ENCODE results near the gene TBC1D4. TPM values are rescaled to one million over a fixed set of nuclear protein-coding genes. Genes with fewer than 3 reads are reported as not detected.

The TBC1D4 gene
- total and polyA plus RNA-seq, 2 donors = 18.8 to 22.8 TPM

GRCh38 chr13:75324413-75324940 lies 157.5 kb downstream of the TBC1D4 start:
- WGBS = 95% methylated on average over 1 of the region's 1 CpG
- Histone ChIP-seq H3K4me3 (ENCODE audit: low read length in 2 of 2) (no peak overlapping the region), H3K36me3 (ENCODE audit: control insufficient read depth in 2 of 2, insufficient read depth in 2 of 2, low read length in 1 of 2) (no peaks in the 10 kb centered on the region), H3K27ac (ENCODE audit: low read depth in 1 of 2, low read length in 1 of 2) (no peak overlapping the region), H3K4me1 (ENCODE audit: control insufficient read depth in 2 of 2, insufficient read depth in 2 of 2, low read length in 2 of 2) (peaks cover 0 to 6% of the 10 kb centered on the region in 2 donors), H3K27me3 (ENCODE audit: control insufficient read depth in 2 of 2, insufficient read depth in 1 of 2, low read length in 1 of 2) (no peaks in the 10 kb centered on the region), H3K9me3 (ENCODE audit: control insufficient read depth in 2 of 2, insufficient read depth in 1 of 2, low read length in 1 of 2) (no peaks in the 10 kb centered on the region)
- no peak for DNase-seq (ENCODE audit: low read depth in 6 of 9, low spot score in 9 of 9)

GRCh38 chr13:75321084-75321483 lies 160.9 kb downstream of the TBC1D4 start:
- over 99% methylated on average over 3 of the region's 3 CpGs for WGBS
- Histone ChIP-seq H3K36me3 (ENCODE audit: control insufficient read depth in 2 of 2, insufficient read depth in 2 of 2, low read length in 1 of 2) (no peaks in the 10 kb centered on the region), H3K9me3 (ENCODE audit: control insufficient read depth in 2 of 2, insufficient read depth in 1 of 2, low read length in 1 of 2) (no peaks in the 10 kb centered on the region), H3K27me3 (ENCODE audit: control insufficient read depth in 2 of 2, insufficient read depth in 1 of 2, low read length in 1 of 2) (no peaks in the 10 kb centered on the region), H3K27ac (ENCODE audit: low read depth in 1 of 2, low read length in 1 of 2) (no peak overlapping the region), H3K4me1 (ENCODE audit: control insufficient read depth in 2 of 2, insufficient read depth in 2 of 2, low read length in 2 of 2) (peaks cover 0 to 3% of the 10 kb centered on the region in 2 donors), H3K4me3 (ENCODE audit: low read length in 2 of 2) (no peak overlapping the region)
- DNase-seq (ENCODE audit: low read depth in 6 of 9, low spot score in 9 of 9) = no peak

GRCh38 chr13:75319254-75319653 lies 162.7 kb downstream of the TBC1D4 start:
- no peaks in the 10 kb centered on the region for H3K27me3 ChIP-seq (ENCODE audit: control insufficient read depth in 2 of 2, insufficient read depth in 1 of 2, low read length in 1 of 2)

GRCh38 chr13:75318138-75318833 lies 163.7 kb downstream of the TBC1D4 start:
- Histone ChIP-seq H3K27me3 (ENCODE audit: control insufficient read depth in 2 of 2, insufficient read depth in 1 of 2, low read length in 1 of 2) (no peaks in the 10 kb centered on the region), H3K27ac (ENCODE audit: low read depth in 1 of 2, low read length in 1 of 2) (no peak overlapping the region), H3K4me3 (ENCODE audit: low read length in 2 of 2) (no peak overlapping the region), H3K4me1 (ENCODE audit: control insufficient read depth in 2 of 2, insufficient read depth in 2 of 2, low read length in 2 of 2) (no peaks in the 10 kb centered on the region), H3K9me3 (ENCODE audit: control insufficient read depth in 2 of 2, insufficient read depth in 1 of 2, low read length in 1 of 2) (no peaks in the 10 kb centered on the region), H3K36me3 (ENCODE audit: control insufficient read depth in 2 of 2, insufficient read depth in 2 of 2, low read length in 1 of 2) (no peaks in the 10 kb centered on the region)
- WGBS = 89% methylated on average over 2 of the region's 2 CpGs
- DNase-seq (ENCODE audit: low read depth in 6 of 9, low spot score in 9 of 9) = no peak

More at GRCh38 chr13:75319254-75319653, 162.7 kb downstream of the TBC1D4 start:
- H3K36me3 ChIP-seq (ENCODE audit: control insufficient read depth in 2 of 2, insufficient read depth in 2 of 2, low read length in 1 of 2) = no peaks in the 10 kb centered on the region
- DNase-seq (ENCODE audit: low read depth in 6 of 9, low spot score in 9 of 9) = no peak
- no peak overlapping the region for H3K4me3 ChIP-seq (ENCODE audit: low read length in 2 of 2)
- WGBS = 90% methylated on average over 4 of the region's 4 CpGs
- H3K27ac ChIP-seq (ENCODE audit: low read depth in 1 of 2, low read length in 1 of 2) = no peak overlapping the region
- no peaks in the 10 kb centered on the region for H3K4me1 ChIP-seq (ENCODE audit: control insufficient read depth in 2 of 2, insufficient read depth in 2 of 2, low read length in 2 of 2)
- no peaks in the 10 kb centered on the region for H3K9me3 ChIP-seq (ENCODE audit: control insufficient read depth in 2 of 2, insufficient read depth in 1 of 2, low read length in 1 of 2)

GRCh38 chr13:75316427-75316826 lies 165.5 kb downstream of the TBC1D4 start:
- Histone ChIP-seq H3K27ac (ENCODE audit: low read depth in 1 of 2, low read length in 1 of 2) (no peak overlapping the region), H3K4me1 (ENCODE audit: control insufficient read depth in 2 of 2, insufficient read depth in 2 of 2, low read length in 2 of 2) (no peaks in the 10 kb centered on the region), H3K36me3 (ENCODE audit: control insufficient read depth in 2 of 2, insufficient read depth in 2 of 2, low read length in 1 of 2) (no peaks in the 10 kb centered on the region), H3K9me3 (ENCODE audit: control insufficient read depth in 2 of 2, insufficient read depth in 1 of 2, low read length in 1 of 2) (no peaks in the 10 kb centered on the region), H3K27me3 (ENCODE audit: control insufficient read depth in 2 of 2, insufficient read depth in 1 of 2, low read length in 1 of 2) (no peaks in the 10 kb centered on the region), H3K4me3 (ENCODE audit: low read length in 2 of 2) (no peak overlapping the region)
- DNase-seq (ENCODE audit: low read depth in 6 of 9, low spot score in 9 of 9) = no peak
- WGBS = 80% methylated on average over 1 of the region's 1 CpG

- Histone ChIP-seq H3K9me3 (ENCODE audit: control insufficient read depth in 2 of 2, insufficient read depth in 1 of 2, low read length in 1 of 2) (no peaks in the 10 kb centered on the region), H3K4me3 (ENCODE audit: low read length in 2 of 2) (no peak overlapping the region), H3K36me3 (ENCODE audit: control insufficient read depth in 2 of 2, insufficient read depth in 2 of 2, low read length in 1 of 2) (no peaks in the 10 kb centered on the region), H3K4me1 (ENCODE audit: control insufficient read depth in 2 of 2, insufficient read depth in 2 of 2, low read length in 2 of 2) (no peaks in the 10 kb centered on the region), H3K27me3 (ENCODE audit: control insufficient read depth in 2 of 2, insufficient read depth in 1 of 2, low read length in 1 of 2) (no peaks in the 10 kb centered on the region), H3K27ac (ENCODE audit: low read depth in 1 of 2, low read length in 1 of 2) (no peak overlapping the region)
- WGBS = 97% methylated on average over 2 of the region's 2 CpGs
- no peak for DNase-seq (ENCODE audit: low read depth in 6 of 9, low spot score in 9 of 9)
Observed at GRCh38 chr13:75312884-75313520, 169.0 kb downstream of the TBC1D4 start.

GRCh38 chr13:75309981-75310580 lies 171.9 kb downstream of the TBC1D4 start:
- no peaks in the 10 kb centered on the region for H3K36me3 ChIP-seq (ENCODE audit: control insufficient read depth in 2 of 2, insufficient read depth in 2 of 2, low read length in 1 of 2)
- no peaks in the 10 kb centered on the region for H3K27me3 ChIP-seq (ENCODE audit: control insufficient read depth in 2 of 2, insufficient read depth in 1 of 2, low read length in 1 of 2)
- DNase-seq (ENCODE audit: low read depth in 6 of 9, low spot score in 9 of 9) = no peak
- H3K9me3 ChIP-seq (ENCODE audit: control insufficient read depth in 2 of 2, insufficient read depth in 1 of 2, low read length in 1 of 2) = no peaks in the 10 kb centered on the region
- H3K27ac ChIP-seq (ENCODE audit: low read depth in 1 of 2, low read length in 1 of 2) = peak overlapping the region; percentile 45 to 47
- H3K4me1 ChIP-seq (ENCODE audit: control insufficient read depth in 2 of 2, insufficient read depth in 2 of 2, low read length in 2 of 2) = no peaks in the 10 kb centered on the region
- no peak overlapping the region for H3K4me3 ChIP-seq (ENCODE audit: low read length in 2 of 2)
- WGBS = 97% methylated on average over 8 of the region's 8 CpGs

GRCh38 chr13:75308222-75308621 lies 173.7 kb downstream of the TBC1D4 start:
- H3K36me3 ChIP-seq (ENCODE audit: control insufficient read depth in 2 of 2, insufficient read depth in 2 of 2, low read length in 1 of 2) = no peaks in the 10 kb centered on the region
- no peaks in the 10 kb centered on the region for H3K9me3 ChIP-seq (ENCODE audit: control insufficient read depth in 2 of 2, insufficient read depth in 1 of 2, low read length in 1 of 2)
- H3K4me3 ChIP-seq (ENCODE audit: low read length in 2 of 2) = no peak overlapping the region
- WGBS = 97% methylated on average over 2 of the region's 2 CpGs
- H3K4me1 ChIP-seq (ENCODE audit: control insufficient read depth in 2 of 2, insufficient read depth in 2 of 2, low read length in 2 of 2) = no peaks in the 10 kb centered on the region
- H3K27me3 ChIP-seq (ENCODE audit: control insufficient read depth in 2 of 2, insufficient read depth in 1 of 2, low read length in 1 of 2) = no peaks in the 10 kb centered on the region
- DNase-seq (ENCODE audit: low read depth in 6 of 9, low spot score in 9 of 9) = no peak
- H3K27ac ChIP-seq (ENCODE audit: low read depth in 1 of 2, low read length in 1 of 2) = no peak overlapping the region

GRCh38 chr13:75307370-75307949 lies 174.5 kb downstream of the TBC1D4 start:
- no peak for DNase-seq (ENCODE audit: low read depth in 6 of 9, low spot score in 9 of 9)
- Histone ChIP-seq H3K27me3 (ENCODE audit: control insufficient read depth in 2 of 2, insufficient read depth in 1 of 2, low read length in 1 of 2) (no peaks in the 10 kb centered on the region), H3K9me3 (ENCODE audit: control insufficient read depth in 2 of 2, insufficient read depth in 1 of 2, low read length in 1 of 2) (no peaks in the 10 kb centered on the region), H3K27ac (ENCODE audit: low read depth in 1 of 2, low read length in 1 of 2) (no peak overlapping the region), H3K36me3 (ENCODE audit: control insufficient read depth in 2 of 2, insufficient read depth in 2 of 2, low read length in 1 of 2) (no peaks in the 10 kb centered on the region), H3K4me3 (ENCODE audit: low read length in 2 of 2) (no peak overlapping the region), H3K4me1 (ENCODE audit: control insufficient read depth in 2 of 2, insufficient read depth in 2 of 2, low read length in 2 of 2) (no peaks in the 10 kb centered on the region)
- 93% methylated on average over 6 of the region's 6 CpGs for WGBS

Data from thymus (tissue), 11 donors.